ENCODE measurements around the gene NPM3.

Gene NPM3

DNA sequence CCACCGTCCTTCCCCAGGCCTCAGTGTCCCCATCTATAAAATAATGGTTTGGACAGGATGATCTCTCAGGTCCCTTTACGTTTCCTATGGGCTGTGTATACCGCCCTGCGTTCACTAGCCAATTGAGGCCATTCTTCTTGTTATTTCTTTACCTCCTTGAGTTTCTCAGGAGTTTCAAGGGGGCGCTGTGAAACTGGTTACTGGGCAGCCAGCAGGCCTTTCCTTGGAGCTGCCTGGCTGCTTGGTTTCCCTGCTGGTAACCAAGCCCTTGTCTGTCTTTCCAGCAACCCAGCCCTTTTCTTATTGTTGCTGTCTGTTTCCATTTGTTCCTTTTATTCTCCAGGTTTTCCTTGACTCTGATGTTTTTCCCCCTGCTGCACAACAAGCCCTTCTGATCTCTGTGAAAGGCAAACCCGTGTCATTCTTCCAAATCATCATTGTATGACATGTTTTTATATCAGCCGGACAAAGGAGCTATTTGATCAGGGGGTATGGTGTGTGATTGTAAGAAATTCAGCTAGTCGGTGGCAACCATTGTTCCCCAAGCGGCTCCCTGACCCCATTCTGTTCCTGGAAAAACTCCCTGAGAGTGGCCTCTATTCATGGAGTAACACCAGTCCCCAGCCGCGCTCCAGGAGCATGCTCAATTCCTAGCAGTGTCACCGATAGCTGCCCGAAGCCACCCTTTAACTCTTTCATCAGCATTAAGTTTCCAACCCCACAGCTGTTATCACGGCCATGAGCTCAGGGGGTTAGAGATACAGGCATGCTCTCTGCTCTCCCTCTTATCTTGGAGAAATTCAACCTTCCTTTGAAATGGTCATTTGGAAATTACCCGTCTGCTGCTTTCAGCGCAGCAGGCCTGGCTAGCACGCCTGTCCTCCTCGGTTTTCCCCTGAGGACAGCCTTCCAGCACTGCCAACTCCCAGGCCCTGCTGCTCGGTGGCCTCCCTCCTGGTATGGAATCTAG is 33.9 kb downstream of the NPM3 start:
- DNase-seq = no peak

DNA sequence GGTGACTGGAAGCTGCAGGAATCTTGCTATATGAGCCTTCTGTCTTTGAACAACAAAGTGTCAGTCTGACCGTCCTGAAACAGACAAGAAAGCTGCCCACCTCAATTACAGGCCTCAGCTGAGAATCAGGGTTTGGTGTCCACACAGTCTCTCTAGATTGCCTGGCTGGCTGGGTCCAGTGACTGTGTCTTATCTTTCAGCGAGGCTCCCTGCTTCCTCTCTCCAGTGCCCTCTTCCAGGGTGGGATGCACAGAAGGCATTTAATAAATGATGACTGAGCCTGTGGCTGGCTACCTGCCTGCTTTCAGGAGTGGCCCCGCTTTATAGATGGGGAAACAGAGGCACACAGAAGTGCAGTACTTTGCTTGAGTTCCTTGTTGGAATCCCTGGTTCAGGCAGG is 34.8 kb downstream of the NPM3 start:
- no peak for DNase-seq

DNA sequence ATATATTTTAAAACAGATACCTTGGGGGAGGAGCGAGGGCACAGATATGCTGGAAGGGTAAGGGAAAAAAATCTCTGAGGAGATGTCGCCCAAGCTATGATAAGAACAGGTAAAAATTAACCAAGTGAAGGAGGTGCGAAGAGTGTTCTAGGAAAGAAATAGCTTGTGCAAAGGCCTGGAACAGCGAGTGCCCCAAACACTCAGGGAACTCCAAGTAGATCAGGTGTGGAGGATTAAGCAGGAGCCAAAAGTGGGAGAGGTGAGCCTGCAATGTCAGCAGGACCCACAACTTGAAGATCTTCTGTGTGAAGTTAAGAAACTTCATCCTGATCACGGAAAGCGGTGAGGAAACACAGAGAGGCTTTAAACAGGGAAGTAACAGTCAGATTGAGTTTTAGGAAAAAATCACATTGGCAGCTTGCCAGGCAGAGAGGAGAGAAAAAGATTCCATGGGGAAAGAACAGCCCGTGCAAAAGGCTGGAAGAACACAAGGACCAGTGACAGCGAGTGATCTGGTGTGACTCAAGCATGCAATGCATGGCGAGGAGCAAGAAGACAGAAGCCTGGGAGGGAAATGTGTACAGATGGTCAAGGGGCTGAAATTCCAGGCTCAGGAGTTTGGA is 38.1 kb downstream of the NPM3 start:
- DNase-seq = peak; percentile 5

DNA sequence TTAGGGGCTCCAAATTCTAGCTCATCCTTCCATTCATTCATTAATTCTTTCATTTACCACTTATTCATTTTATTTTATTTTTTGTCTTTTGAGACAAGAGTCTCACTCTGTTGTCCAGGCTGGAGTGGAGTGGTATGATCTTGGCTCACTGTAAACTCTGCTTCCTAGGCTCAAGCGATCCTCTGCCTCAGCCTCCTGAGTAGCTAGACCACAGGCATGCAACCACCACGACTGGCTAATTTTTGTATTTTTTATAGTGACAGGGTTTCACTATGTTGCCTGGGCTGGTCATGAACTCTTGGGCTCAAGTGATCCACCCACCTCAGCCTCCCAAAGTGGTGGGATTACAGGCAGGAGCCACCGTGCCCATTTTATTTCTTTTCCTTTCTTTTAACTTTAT is 39.0 kb downstream of the NPM3 start:
- no peak for DNase-seq

- no peak for DNase-seq
These were observed 41.3 kb downstream of the NPM3 start for GRCh38 chr10:101741938-101742337.

DNA sequence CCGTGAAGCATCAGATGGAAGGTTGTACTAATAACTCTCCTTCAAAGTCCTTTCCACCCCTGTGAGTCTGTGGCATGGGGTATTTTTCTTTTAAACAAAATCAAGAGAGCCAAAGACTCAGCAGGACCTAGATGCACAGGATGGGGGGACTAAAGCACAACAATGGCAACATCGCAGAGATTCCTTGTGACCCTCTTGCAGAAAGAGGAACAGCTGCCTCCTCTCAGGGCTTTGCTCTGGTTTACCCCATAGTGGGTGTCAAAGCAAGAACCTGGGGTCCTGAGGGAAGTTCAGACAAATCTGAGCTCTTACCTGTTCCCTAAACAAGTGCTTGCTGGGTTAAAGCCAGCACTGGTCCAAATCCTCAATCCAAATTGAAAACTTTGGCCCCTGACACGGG is 46.6 kb downstream of the NPM3 start:
- DNase-seq = no peak

- DNase-seq = no peak
These were observed 51.1 kb downstream of the NPM3 start for GRCh38 chr10:101732096-101732495.
